Esophagus muscularis mucosa (tissue), 4 donors: ENCODE measurements around the gene RAI14. TPM values are rescaled to one million over a fixed set of nuclear protein-coding genes. Genes with fewer than 3 reads are reported as not detected.

ENCODE experiments used
- DNase-seq: peaks from one replicate; pipeline ENCODE4 v3.0.0-alpha.2; 2017; ENCODE audit errors: extremely low spot score
- H3K27ac ChIP-seq, 4 donors: fragments of 200-600 bp; sonication (generic); replicated peaks in 1 of 4; 1 replicate in 3 of 4; 2 replicates in 1 of 4; pipeline ENCODE4 v1.5.1; 2016 to 2019; ENCODE audit warnings: mild to moderate bottlenecking in 1 of 4
- H3K27me3 ChIP-seq, 4 donors: fragments of 200-600 bp; sonication (generic); one replicate each; pipeline versions ENCODE4 v1.5.1 to v1.6.0; 2016 to 2019
- H3K36me3 ChIP-seq, 4 donors: fragments of 200-600 bp; sonication (generic); one replicate each; pipeline ENCODE4 v1.5.1; 2016 to 2019
- H3K4me1 ChIP-seq, 4 donors: fragments of 200-600 bp; sonication (generic); one replicate each; pipeline ENCODE4 v1.5.1; 2016 to 2019
- H3K4me3 ChIP-seq, 4 donors: fragments of 200-600 bp; sonication (generic); 1 replicate in 2 of 4; 2 replicates in 2 of 4; pipeline ENCODE4 v1.5.1; 2016 to 2019; ENCODE audit warnings: mild to moderate bottlenecking in 4 of 4, moderate library complexity in 1 of 4
- H3K9me3 ChIP-seq, 4 donors: fragments of 200-600 bp; sonication (generic); 1 replicate in 3 of 4; 2 replicates in 1 of 4; pipeline ENCODE4 v1.5.1; 2016 to 2019
- EP300 ChIP-seq: sonication (generic); formaldehyde crosslinking; IDR thresholded peaks from one replicate; pipeline ENCODE4 v1.6.1; 2017; ENCODE audit warnings: antibody characterized with exemption
- POLR2A ChIP-seq: fragments of 450-650 bp; IDR thresholded peaks from one replicate; pipeline ENCODE4 v1.6.1; 2017; ENCODE audit warnings: antibody characterized with exemption, moderate library complexity, mild to moderate bottlenecking, low read depth
- POLR2AphosphoS5 ChIP-seq, 2 donors: sonication (generic); formaldehyde crosslinking; IDR thresholded peaks; one replicate each; pipeline ENCODE4 v1.6.1; 2017; ENCODE audit warnings: antibody characterized with exemption in 2 of 2
- WGBS: methylation state at CpG from one replicate; pipeline ENCODE4 v1.1.5; 2018; 5-methylcytosine and 5-hydroxymethylcytosine counted together
- intact Hi-C: fragments of 100-400 bp; cut with DNase I; formaldehyde crosslinking; loops from one replicate; pipeline ENCODE4 v1.15.1; 2023
- total RNA-seq, 4 donors: library from RNA; depleted of rRNA; stranded (reverse); fragments of >200 nt; gene quantifications; one replicate each; pipeline versions ENCODE4 v1.1.0 to v1.2.1, GENCODE V29; 2016
- TF ChIP-seq, protein P1 (sequence below), 3 experiments: fragments of 200-600 bp in 2 of 3; fragments of 450-650 bp in 1 of 3; sonication (generic) in 2 of 3; IDR thresholded peaks; one replicate each; pipeline ENCODE4 v1.5.1; 2017 to 2019; ENCODE audit warnings: antibody characterized with exemption in 3 of 3, mild to moderate bottlenecking in 2 of 3, moderate library complexity in 1 of 3

Gene RAI14
- total RNA-seq, 4 donors from 2014 or later, result 57.3 to 76.4 (median 68.1) TPM

DNA sequence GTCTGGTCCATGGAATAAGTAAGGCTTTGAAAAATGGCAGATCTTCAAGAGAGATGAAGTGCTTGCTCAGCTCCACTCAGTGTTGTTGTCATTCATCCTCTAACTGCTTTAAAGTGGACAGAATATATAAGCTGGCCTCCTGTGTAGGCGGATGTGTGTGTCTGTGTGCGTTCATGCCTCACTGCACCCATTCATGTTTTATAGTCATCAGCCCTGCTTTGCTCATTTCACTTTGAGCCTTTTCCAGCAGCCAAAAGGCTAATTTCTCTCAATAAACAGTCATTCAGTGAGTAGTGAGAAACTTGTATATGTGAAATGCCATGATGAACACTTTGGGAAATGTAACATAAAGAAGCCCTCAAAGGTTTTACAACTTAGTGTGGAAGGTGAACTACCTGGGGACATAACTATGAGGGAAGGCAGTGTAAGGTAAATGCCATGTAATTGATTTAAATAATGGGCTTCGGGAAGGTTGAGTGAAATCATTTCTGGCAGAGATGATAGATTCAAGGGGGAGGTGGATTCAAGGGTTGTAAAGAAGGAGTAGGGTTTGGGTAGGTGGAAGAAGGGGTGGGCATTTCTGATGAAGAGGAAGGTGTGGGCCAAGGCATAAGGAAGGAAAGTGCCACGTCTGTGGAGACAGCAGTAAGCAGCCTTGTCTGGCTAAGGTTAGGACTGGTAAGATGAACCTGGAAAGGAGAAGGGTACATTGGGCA is 198.5 kb downstream of the RAI14 start:
- no peaks in the 10 kb centered on the region for H3K36me3 ChIP-seq
- no peaks in the 10 kb centered on the region for H3K9me3 ChIP-seq
- no peaks in the 10 kb centered on the region for H3K27me3 ChIP-seq
- no peaks in the 10 kb centered on the region for H3K4me1 ChIP-seq
- intact Hi-C loops, result no loop called here
- no peak overlapping the region for H3K27ac ChIP-seq
- no peak for DNase-seq
- TF ChIP-seq, protein P1, sequence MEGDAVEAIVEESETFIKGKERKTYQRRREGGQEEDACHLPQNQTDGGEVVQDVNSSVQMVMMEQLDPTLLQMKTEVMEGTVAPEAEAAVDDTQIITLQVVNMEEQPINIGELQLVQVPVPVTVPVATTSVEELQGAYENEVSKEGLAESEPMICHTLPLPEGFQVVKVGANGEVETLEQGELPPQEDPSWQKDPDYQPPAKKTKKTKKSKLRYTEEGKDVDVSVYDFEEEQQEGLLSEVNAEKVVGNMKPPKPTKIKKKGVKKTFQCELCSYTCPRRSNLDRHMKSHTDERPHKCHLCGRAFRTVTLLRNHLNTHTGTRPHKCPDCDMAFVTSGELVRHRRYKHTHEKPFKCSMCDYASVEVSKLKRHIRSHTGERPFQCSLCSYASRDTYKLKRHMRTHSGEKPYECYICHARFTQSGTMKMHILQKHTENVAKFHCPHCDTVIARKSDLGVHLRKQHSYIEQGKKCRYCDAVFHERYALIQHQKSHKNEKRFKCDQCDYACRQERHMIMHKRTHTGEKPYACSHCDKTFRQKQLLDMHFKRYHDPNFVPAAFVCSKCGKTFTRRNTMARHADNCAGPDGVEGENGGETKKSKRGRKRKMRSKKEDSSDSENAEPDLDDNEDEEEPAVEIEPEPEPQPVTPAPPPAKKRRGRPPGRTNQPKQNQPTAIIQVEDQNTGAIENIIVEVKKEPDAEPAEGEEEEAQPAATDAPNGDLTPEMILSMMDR (IDR thresholded peaks at IDR 0.05), result no peak
- TF ChIP-seq EP300 (no peak), POLR2AphosphoS5 (IDR thresholded peaks at IDR 0.05) (no peak), POLR2A (no peak)
- 82% methylated on average over 4 of the region's 4 CpGs for WGBS
- H3K4me3 ChIP-seq, result no peak overlapping the region

DNA sequence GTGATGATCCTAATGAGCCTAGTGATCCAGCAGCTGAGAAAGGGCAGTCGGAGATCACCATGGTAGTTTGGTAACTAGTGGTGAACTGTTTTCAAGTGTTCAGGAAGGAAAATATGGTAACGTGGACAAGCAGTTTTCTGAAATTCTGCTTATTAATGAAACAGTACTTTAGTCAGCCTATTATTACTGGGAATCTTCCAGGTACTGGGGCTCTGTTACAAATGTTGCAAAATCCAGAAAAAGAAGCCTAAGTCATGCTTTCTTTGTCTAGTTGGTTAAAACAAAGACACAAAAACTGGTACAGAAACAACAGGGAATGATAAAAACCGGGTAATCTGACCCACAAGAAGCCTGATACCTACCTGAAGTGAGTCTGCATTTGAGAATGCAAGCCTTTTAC is 201.0 kb downstream of the RAI14 start:
- no peak overlapping the region for H3K4me3 ChIP-seq
- H3K27me3 ChIP-seq, result no peaks in the 10 kb centered on the region
- no peak for DNase-seq
- no peaks in the 10 kb centered on the region for H3K4me1 ChIP-seq
- no peaks in the 10 kb centered on the region for H3K9me3 ChIP-seq
- intact Hi-C loops, result no loop called here
- no peak overlapping the region for H3K27ac ChIP-seq
- whole genome bisulfite sequencing, result 88% methylated on average over 3 of the region's 3 CpGs
- no peaks in the 10 kb centered on the region for H3K36me3 ChIP-seq
- TF ChIP-seq EP300 (no peak), POLR2AphosphoS5 (IDR thresholded peaks at IDR 0.05) (no peak), POLR2A (no peak)
- TF ChIP-seq, protein P1 (IDR thresholded peaks at IDR 0.05), result no peak

DNA sequence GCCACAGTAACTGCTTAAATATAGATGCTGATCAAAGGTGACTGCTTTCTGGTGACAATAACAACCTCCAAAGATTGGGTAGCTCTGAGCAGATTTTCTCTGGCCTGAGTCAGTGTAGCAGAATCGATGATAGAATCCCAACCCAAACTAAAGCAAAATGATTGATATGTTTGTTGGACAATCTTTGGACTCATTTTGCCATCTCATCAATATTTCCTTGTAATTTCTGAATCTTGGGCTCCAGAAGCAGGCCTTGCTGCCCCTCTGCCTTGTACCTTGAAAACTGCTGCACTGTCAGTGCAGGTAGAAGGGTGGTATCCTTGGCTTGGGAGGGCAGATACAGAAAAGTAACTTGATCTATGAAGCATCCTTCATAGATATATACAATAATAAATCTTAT is 201.8 kb downstream of the RAI14 start:
- TF ChIP-seq EP300 (no peak), POLR2AphosphoS5 (IDR thresholded peaks at IDR 0.05) (no peak), POLR2A (no peak)
- TF ChIP-seq, protein P1 (IDR thresholded peaks at IDR 0.05), result no peak
- intact Hi-C loops, result no loop called here
- Histone ChIP-seq H3K9me3 (no peaks in the 10 kb centered on the region), H3K4me3 (no peak overlapping the region), H3K4me1 (no peaks in the 10 kb centered on the region), H3K36me3 (no peaks in the 10 kb centered on the region), H3K27me3 (no peaks in the 10 kb centered on the region), H3K27ac (no peak overlapping the region)
- 100% methylated on average over 1 of the region's 1 CpG for WGBS
- DNase-seq, result no peak

DNA sequence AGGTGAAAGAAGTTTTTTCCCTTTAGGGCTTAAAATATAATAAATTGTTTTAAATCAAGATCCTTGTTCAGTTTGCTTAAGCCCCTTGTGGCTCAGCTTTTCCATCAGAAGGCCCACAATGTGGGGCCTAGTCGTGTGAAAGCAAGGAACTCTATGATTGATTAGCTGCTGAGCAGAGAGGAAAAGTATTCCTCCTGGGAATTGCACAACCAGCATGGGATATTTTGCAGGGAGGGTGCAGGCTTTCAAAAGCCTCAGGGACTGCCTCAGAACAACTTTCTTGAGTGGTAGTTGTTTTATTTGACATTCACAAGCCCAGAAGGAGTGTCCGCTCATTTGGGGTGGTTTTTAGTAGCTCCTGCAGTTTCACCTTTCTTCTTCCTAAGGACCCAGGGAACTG is 202.7 kb downstream of the RAI14 start:
- Histone ChIP-seq H3K4me1 (no peaks in the 10 kb centered on the region), H3K27me3 (no peaks in the 10 kb centered on the region), H3K9me3 (no peaks in the 10 kb centered on the region), H3K4me3 (no peak overlapping the region), H3K27ac (no peak overlapping the region), H3K36me3 (no peaks in the 10 kb centered on the region)
- TF ChIP-seq POLR2AphosphoS5 (IDR thresholded peaks at IDR 0.05) (no peak), POLR2A (no peak), EP300 (no peak)
- TF ChIP-seq, protein P1 (IDR thresholded peaks at IDR 0.05), result no peak
- intact Hi-C loops, result no loop called here
- WGBS, result 70% methylated on average over 2 of the region's 2 CpGs
- no peak for DNase-seq

DNA sequence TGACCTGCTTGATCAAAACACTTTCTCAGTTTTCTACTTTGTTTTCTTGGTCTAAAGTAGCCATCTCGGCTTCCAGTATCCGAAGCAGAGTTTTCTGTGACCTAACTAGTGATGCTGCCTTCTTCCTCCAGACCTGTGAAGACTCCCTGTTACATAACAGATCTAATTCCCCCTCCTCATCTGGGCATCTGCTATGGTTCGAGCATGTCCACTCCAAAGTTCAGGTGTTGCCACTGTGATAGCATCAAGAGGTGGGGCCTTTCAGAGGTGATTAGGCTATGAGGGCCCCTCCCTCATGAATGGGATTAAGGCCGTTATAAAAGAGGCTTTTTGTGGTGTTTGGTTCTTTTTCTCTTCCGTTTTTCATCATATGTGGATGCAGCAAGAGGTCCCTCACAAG is 203.1 kb downstream of the RAI14 start:
- TF ChIP-seq, protein P1 (IDR thresholded peaks at IDR 0.05), result no peak
- no peak for TF ChIP-seq EP300
- TF ChIP-seq POLR2AphosphoS5 (IDR thresholded peaks at IDR 0.05), result no peak
- TF ChIP-seq POLR2A, result no peak
- H3K27ac ChIP-seq, result no peak overlapping the region
- no peaks in the 10 kb centered on the region for H3K36me3 ChIP-seq
- no peaks in the 10 kb centered on the region for H3K4me1 ChIP-seq
- H3K9me3 ChIP-seq, result no peaks in the 10 kb centered on the region
- no peaks in the 10 kb centered on the region for H3K27me3 ChIP-seq
- H3K4me3 ChIP-seq, result no peak overlapping the region
- no peak for DNase-seq
- intact Hi-C loops, result no loop called here
- WGBS, result 88% methylated on average over 5 of the region's 5 CpGs
